ENCODE results near the gene FUT3. TPM values are rescaled to one million over a fixed set of nuclear protein-coding genes. Genes with fewer than 3 reads are reported as not detected.

The FUT3 gene
- total RNA-seq, 1 experiment from 2014 or later = 2.6 TPM

DNA sequence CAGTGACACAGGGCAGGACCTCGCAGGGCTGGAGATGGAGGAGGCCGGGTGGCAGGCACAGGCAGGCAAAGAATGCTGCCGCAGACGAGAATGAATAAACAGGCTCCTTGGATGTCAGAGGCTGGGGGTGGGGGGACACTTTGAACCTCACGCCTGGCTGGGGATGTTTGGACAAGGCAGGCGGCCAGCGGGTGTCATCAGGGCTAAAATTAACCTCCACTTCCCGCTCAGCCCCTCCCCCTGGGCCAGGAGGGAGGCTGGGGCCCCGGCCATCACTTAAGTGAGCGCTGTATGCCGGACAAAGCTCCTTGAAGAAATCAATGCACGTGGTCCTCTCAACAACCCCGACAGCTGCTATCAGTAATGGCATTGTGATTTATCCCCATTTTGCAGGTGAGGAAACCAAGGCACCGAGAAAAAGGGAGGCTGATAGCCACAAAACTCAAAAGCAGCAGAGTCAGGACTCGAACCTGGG is 29.4 kb upstream of the FUT3 start:
- BruUV-seq (replicated peaks) = no TSS peak
- Histone ChIP-seq H3K79me2 (ENCODE audit: insufficient read depth, low read length) (no peaks in the 10 kb centered on the region), H4K20me1 (ENCODE audit: insufficient read depth) (no peaks in the 10 kb centered on the region), H3K9me3 (ENCODE audit: control insufficient read depth in 1 of 2, insufficient read depth in 1 of 2, low read depth in 1 of 2, low read length in 2 of 2) (no peaks in the 10 kb centered on the region), H3K27me3 (ENCODE audit: insufficient read depth, low read length) (no peaks in the 10 kb centered on the region), H3K4me2 (ENCODE audit: low read length) (peak overlapping the region; percentile 19; the same call in 1 of the 2 replicates), H3K4me3 (replicated peaks in 1 of 2; ENCODE audit: low read depth in 1 of 2, low read length in 2 of 2) (no peak overlapping the region), H3K9me2 (ENCODE audit: insufficient read depth) (no peaks in the 10 kb centered on the region), H3K9ac (ENCODE audit: low read length) (no peak overlapping the region), H3K27ac (ENCODE audit: low read depth, low read length) (no peak overlapping the region), H3K4me1 (ENCODE audit: control insufficient read depth in 1 of 2, insufficient read depth in 2 of 2, low read length in 2 of 2) (peaks cover 5 to 10% of the 10 kb centered on the region in 2 experiments), H3K36me3 (ENCODE audit: control insufficient read depth in 1 of 2, insufficient read depth in 2 of 2, low read length in 2 of 2) (no peaks in the 10 kb centered on the region), H2AFZ (ENCODE audit: low read depth, low read length, poor library complexity, severe bottlenecking) (no peak overlapping the region)
- ATAC-seq (no peak), DNase-seq (ENCODE audit: low read depth, low spot score) (no peak)
- RAD21 ChIA-PET (ENCODE audit: low non-redundant PET in 1 of 2, low total read pairs in 2 of 2, uncharacterized antibody in 2 of 2, unreplicated experiment in 2 of 2) = no interaction called here
- intact Hi-C loops (cut with micrococcal nuclease) = no loop called here
- TF ChIP-seq, protein P1, sequence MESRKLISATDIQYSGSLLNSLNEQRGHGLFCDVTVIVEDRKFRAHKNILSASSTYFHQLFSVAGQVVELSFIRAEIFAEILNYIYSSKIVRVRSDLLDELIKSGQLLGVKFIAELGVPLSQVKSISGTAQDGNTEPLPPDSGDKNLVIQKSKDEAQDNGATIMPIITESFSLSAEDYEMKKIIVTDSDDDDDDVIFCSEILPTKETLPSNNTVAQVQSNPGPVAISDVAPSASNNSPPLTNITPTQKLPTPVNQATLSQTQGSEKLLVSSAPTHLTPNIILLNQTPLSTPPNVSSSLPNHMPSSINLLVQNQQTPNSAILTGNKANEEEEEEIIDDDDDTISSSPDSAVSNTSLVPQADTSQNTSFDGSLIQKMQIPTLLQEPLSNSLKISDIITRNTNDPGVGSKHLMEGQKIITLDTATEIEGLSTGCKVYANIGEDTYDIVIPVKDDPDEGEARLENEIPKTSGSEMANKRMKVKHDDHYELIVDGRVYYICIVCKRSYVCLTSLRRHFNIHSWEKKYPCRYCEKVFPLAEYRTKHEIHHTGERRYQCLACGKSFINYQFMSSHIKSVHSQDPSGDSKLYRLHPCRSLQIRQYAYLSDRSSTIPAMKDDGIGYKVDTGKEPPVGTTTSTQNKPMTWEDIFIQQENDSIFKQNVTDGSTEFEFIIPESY (IDR thresholded peaks at IDR 0.05; ENCODE audit: extremely low read depth, insufficient replicate concordance, low read length) = no peak
- no peak for TF ChIP-seq POLR2AphosphoS5 (IDR thresholded peaks at IDR 0.05; ENCODE audit: low read depth, low read length)
- POLR2A ChIA-PET = no interaction called here
- CTCF ChIA-PET = no interaction called here

DNA sequence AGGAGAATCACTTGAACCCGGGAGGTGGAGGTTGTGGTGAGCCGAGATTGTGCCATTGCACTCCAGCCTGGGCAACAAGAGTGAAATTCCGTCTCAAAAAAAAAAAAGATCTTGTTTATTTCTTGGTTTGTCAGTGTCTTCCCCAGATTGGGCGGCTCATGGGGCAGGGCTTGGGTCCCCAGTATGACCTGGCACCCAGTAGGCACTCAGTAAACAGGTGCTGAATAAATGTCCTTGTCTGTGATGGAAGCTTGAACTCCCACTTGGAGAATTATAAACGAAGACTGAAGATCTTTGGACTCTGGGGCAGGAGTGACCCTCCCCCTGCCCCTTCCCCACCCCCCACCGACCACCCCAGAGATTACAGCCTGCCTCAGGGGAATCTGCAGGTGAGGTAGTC is 28.9 kb upstream of the FUT3 start:
- Histone ChIP-seq H3K27ac (ENCODE audit: low read depth, low read length) (no peak overlapping the region), H3K27me3 (ENCODE audit: insufficient read depth, low read length) (no peaks in the 10 kb centered on the region), H2AFZ (ENCODE audit: low read depth, low read length, poor library complexity, severe bottlenecking) (no peak overlapping the region), H3K4me3 (replicated peaks in 1 of 2; ENCODE audit: low read depth in 1 of 2, low read length in 2 of 2) (no peak overlapping the region), H3K4me1 (ENCODE audit: control insufficient read depth in 1 of 2, insufficient read depth in 2 of 2, low read length in 2 of 2) (peaks cover 9 to 15% of the 10 kb centered on the region in 2 experiments), H4K20me1 (ENCODE audit: insufficient read depth) (no peaks in the 10 kb centered on the region), H3K79me2 (ENCODE audit: insufficient read depth, low read length) (no peaks in the 10 kb centered on the region), H3K9me2 (ENCODE audit: insufficient read depth) (no peaks in the 10 kb centered on the region), H3K4me2 (ENCODE audit: low read length) (peak overlapping the region; percentile 19; the same call in 1 of the 2 replicates), H3K9ac (ENCODE audit: low read length) (no peak overlapping the region), H3K36me3 (ENCODE audit: control insufficient read depth in 1 of 2, insufficient read depth in 2 of 2, low read length in 2 of 2) (no peaks in the 10 kb centered on the region), H3K9me3 (ENCODE audit: control insufficient read depth in 1 of 2, insufficient read depth in 1 of 2, low read depth in 1 of 2, low read length in 2 of 2) (no peaks in the 10 kb centered on the region)
- ChIA-PET RAD21 (ENCODE audit: low non-redundant PET in 1 of 2, low total read pairs in 2 of 2, uncharacterized antibody in 2 of 2, unreplicated experiment in 2 of 2) (no interaction called here), CTCF (no interaction called here), POLR2A (no interaction called here)
- no TSS peak for BruUV-seq (replicated peaks)
- ATAC-seq (no peak), DNase-seq (ENCODE audit: low read depth, low spot score) (no peak)
- intact Hi-C loops (cut with micrococcal nuclease) = no loop called here
- TF ChIP-seq, protein P2, sequence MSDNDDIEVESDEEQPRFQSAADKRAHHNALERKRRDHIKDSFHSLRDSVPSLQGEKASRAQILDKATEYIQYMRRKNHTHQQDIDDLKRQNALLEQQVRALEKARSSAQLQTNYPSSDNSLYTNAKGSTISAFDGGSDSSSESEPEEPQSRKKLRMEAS (IDR thresholded peaks at IDR 0.05) = no peak
- no peak for TF ChIP-seq CEBPB (IDR thresholded peaks at IDR 0.05; ENCODE audit: low read depth)
- no peak for TF ChIP-seq CBX3 (IDR thresholded peaks at IDR 0.05; ENCODE audit: low read depth)
- no peak for TF ChIP-seq YY1 (IDR thresholded peaks at IDR 0.05; ENCODE audit: extremely low read depth, insufficient replicate concordance, low read depth, low read length)
- TF ChIP-seq, protein P3, sequence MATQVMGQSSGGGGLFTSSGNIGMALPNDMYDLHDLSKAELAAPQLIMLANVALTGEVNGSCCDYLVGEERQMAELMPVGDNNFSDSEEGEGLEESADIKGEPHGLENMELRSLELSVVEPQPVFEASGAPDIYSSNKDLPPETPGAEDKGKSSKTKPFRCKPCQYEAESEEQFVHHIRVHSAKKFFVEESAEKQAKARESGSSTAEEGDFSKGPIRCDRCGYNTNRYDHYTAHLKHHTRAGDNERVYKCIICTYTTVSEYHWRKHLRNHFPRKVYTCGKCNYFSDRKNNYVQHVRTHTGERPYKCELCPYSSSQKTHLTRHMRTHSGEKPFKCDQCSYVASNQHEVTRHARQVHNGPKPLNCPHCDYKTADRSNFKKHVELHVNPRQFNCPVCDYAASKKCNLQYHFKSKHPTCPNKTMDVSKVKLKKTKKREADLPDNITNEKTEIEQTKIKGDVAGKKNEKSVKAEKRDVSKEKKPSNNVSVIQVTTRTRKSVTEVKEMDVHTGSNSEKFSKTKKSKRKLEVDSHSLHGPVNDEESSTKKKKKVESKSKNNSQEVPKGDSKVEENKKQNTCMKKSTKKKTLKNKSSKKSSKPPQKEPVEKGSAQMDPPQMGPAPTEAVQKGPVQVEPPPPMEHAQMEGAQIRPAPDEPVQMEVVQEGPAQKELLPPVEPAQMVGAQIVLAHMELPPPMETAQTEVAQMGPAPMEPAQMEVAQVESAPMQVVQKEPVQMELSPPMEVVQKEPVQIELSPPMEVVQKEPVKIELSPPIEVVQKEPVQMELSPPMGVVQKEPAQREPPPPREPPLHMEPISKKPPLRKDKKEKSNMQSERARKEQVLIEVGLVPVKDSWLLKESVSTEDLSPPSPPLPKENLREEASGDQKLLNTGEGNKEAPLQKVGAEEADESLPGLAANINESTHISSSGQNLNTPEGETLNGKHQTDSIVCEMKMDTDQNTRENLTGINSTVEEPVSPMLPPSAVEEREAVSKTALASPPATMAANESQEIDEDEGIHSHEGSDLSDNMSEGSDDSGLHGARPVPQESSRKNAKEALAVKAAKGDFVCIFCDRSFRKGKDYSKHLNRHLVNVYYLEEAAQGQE (IDR thresholded peaks at IDR 0.05; ENCODE audit: low read depth) = no peak
- TF ChIP-seq, protein P4, sequence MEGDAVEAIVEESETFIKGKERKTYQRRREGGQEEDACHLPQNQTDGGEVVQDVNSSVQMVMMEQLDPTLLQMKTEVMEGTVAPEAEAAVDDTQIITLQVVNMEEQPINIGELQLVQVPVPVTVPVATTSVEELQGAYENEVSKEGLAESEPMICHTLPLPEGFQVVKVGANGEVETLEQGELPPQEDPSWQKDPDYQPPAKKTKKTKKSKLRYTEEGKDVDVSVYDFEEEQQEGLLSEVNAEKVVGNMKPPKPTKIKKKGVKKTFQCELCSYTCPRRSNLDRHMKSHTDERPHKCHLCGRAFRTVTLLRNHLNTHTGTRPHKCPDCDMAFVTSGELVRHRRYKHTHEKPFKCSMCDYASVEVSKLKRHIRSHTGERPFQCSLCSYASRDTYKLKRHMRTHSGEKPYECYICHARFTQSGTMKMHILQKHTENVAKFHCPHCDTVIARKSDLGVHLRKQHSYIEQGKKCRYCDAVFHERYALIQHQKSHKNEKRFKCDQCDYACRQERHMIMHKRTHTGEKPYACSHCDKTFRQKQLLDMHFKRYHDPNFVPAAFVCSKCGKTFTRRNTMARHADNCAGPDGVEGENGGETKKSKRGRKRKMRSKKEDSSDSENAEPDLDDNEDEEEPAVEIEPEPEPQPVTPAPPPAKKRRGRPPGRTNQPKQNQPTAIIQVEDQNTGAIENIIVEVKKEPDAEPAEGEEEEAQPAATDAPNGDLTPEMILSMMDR (IDR thresholded peaks at IDR 0.05 in 2 of 3, conservative IDR thresholded peaks at IDR 0.05 in 1 of 3; ENCODE audit: borderline replicate concordance in 1 of 3, insufficient read depth in 1 of 3, low read depth in 2 of 3, low read length in 2 of 3) = no peak
- TF ChIP-seq FOSL1 (IDR thresholded peaks at IDR 0.05; ENCODE audit: low read depth) = no peak
- TF ChIP-seq POLR2A (IDR thresholded peaks at IDR 0.05; ENCODE audit: borderline replicate concordance, extremely low read depth, insufficient read depth, insufficient read length) = no peak

All from HCT116 (cell line).